HEK293 (cell line): Measurements from ENCODE around the gene DGKD.

ENCODE experiments used
- ATF2 ChIP-seq: fragments of 450-650 bp; formaldehyde crosslinking; IDR thresholded peaks from 2 replicates; pipeline ENCODE4 v1.5.1; 2016; ENCODE audit warnings: missing biosample characterization, missing genetic modification characterization, low read depth
- CTCF ChIP-seq: fragments of 450-650 bp; formaldehyde crosslinking; IDR thresholded peaks from 2 replicates; pipeline ENCODE4 v1.5.1; 2016; ENCODE audit warnings: missing biosample characterization, missing genetic modification characterization
- PBX3 ChIP-seq: sonication (generic); formaldehyde crosslinking; IDR thresholded peaks from 2 replicates; pipeline ENCODE4 v1.8.1; 2022; ENCODE audit warnings: mild to moderate bottlenecking, moderate library complexity, missing genetic modification reagents
- YY1 ChIP-seq: fragments of 450-650 bp; formaldehyde crosslinking; IDR thresholded peaks from 2 replicates; pipeline ENCODE4 v1.5.1; 2018; ENCODE audit warnings: missing biosample characterization, missing genetic modification characterization
- ZNF549 ChIP-seq: fragments of 450-650 bp; IDR thresholded peaks from 2 replicates; pipeline ENCODE4 v1.5.1; 2018; ENCODE audit warnings: missing biosample characterization, missing genetic modification characterization, mild to moderate bottlenecking, inconsistent platforms, moderate library complexity
- ZNF792 ChIP-seq: fragments of 450-650 bp; formaldehyde crosslinking; IDR thresholded peaks from 2 replicates; pipeline ENCODE4 v1.5.1; 2016; ENCODE audit warnings: missing biosample characterization, missing genetic modification characterization
- ZNF830 ChIP-seq: fragments of 450-650 bp; IDR thresholded peaks from 2 replicates; pipeline ENCODE4 v1.5.0; 2018; ENCODE audit warnings: missing biosample characterization, missing genetic modification characterization, low read depth, mild to moderate bottlenecking, moderate library complexity
- ZSCAN4 ChIP-seq: fragments of 450-650 bp; formaldehyde crosslinking; IDR thresholded peaks from 2 replicates; pipeline ENCODE4 v1.5.1; 2017; ENCODE audit warnings: missing biosample characterization, missing genetic modification characterization

GRCh38 chr2:233332125-233332524 is 22.2 kb upstream of the DGKD start:
- TF ChIP-seq CTCF (tag by site-specific recombination) (no peak), ZNF549 (no peak), YY1 (tag by site-specific recombination) (no peak), ZNF792 (tag by site-specific recombination) (no peak), ATF2 (no peak), PBX3 (CRISPR knock-in tag) (no peak), ZNF830 (no peak), ZSCAN4 (tag by site-specific recombination) (no peak)
